Inferior parietal cortex (tissue), 1 donor: Measurements from ENCODE around the gene BRF1.
"Not testable (repeated sequence)": the region's sequence is repeated elsewhere in the genome, so short reads cannot be mapped to it uniquely, and the experiment has no call there.

ENCODE experiments used
- DNase-seq: peaks from one replicate; pipeline ENCODE4 v3.0.0-alpha.2; 2016; ENCODE audit errors: extremely low spot score

The BRF1 gene

GRCh38 chr14:105288936-105289335, 11.9 kb downstream of the BRF1 start:
- not testable (repeated sequence) for DNase-seq

- no peak for DNase-seq
Observed at GRCh38 chr14:105287249-105288102, 13.3 kb downstream of the BRF1 start.

DNA sequence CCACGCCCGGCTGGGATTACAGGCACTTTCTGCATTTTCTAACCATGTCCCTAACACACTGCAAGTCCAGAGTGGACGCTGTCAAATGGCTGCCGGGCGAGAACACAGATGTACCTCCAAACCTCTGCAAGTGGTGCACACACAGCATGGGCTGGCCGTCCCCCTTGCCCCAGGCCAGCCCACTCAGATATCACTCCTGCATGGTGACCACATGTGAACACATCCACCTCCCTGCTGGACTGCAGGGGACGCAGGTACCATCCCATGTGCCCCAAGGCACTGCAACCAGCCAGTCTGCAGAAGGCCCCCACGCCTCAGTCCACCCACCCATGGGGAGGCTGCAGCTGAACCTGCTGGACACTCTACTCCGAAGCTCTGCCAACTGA, 14.0 kb downstream of the BRF1 start:
- no peak for DNase-seq

DNA sequence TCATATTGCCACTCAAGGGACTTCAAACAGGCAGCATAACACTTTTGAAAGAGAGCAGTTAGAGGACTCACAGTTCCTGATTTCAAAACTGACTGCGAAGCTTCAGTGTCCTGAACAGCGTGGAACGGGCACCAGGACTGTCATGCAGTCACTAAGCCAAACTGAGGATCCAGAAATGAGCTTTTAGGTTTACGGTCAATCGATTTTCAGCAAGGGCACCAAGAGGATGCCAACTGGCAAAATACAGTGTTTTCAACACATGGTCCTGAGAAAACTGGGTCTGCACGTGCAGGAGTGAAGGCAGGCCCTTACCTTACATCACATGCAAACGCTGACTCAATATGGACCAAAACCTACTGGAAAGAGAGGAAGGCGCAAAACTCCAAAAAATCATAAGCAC, 15.6 kb downstream of the BRF1 start:
- DNase-seq = no peak

DNA sequence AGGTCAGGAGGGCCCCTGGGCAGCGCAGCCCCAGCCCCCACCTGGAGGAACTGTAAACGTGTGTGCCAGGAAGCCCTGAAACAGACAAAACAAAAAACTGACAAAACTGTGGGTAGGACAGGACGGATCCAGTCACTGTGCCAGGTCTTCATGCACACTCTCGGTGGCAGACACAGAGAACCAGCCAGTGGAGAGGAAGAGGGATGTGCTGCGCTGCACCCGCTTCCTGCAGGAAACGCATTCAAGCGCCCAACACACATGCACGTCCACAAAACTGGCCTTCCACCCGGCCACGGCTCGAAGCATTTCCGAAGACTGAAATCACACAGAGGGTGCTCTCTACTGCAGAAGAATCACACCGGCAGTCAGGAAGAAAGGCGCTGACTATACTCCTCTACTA, 16.9 kb downstream of the BRF1 start:
- DNase-seq = no peak

- no peak for DNase-seq
Observed at GRCh38 chr14:105283028-105283427, 17.8 kb downstream of the BRF1 start.

DNA sequence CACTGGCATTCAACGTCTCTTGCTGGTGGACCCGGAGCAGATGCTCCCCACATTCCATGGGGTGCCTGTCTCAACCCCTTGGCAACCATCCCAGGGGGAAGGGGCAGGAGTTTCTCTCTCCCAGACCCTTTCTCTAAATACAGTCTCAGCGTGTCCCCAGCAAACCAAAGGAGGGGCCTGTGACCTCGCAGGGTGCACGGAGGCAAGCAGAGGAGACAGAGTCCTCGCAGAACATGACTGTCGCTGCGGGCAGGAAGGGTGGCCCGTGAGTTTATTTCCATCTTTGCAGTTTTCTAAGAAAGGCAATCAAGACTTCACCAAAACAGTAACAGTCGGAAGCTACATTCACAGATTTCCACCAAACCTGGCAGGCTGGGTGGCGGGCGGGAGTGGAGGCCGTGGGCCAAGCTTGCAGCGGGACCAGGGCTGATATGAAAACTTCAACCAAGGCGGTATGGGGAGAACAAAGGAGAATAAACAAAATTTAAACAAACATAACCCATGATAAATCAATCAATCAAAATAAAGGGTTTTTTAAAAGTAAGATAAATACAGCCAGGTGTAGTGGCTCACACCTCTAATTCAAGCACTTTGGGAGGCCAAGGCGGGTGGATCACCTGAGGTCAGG, 18.6 kb downstream of the BRF1 start:
- no peak for DNase-seq

DNA sequence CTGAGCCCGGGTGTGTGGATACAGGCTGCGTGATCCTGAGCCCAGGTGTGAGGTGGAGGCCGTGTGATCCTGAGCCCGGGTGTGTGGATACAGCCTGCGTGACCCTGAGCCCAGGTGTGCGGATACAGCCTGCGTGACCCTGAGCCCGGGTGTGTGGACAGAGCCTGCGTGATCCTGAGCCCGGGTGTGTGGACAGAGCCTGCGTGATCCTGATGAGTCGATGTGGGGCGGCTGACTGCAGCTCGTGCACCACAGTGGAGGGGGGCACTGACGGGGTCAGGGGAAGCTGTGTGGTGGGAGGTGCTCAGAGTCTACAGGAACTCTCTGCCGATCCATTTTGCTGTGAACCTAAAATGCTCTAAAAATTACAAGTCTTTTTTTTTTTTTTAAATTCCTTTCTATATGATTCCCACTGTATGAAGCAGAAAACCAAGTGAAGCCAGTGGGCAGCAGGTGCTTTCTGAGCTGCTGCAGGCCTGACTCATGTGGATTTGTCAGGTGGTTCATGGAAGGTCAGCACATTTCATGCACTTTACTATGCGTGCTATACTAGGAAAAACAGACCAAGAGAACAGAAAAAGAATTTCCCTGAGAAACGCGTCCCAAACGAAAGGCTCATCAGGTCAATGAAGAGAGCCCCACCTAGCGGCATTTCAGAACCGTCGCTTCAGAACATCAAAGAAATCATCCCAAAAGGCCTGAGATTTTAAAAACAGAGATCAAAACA, 19.3 kb downstream of the BRF1 start:
- peak; percentile 80 for DNase-seq

DNA sequence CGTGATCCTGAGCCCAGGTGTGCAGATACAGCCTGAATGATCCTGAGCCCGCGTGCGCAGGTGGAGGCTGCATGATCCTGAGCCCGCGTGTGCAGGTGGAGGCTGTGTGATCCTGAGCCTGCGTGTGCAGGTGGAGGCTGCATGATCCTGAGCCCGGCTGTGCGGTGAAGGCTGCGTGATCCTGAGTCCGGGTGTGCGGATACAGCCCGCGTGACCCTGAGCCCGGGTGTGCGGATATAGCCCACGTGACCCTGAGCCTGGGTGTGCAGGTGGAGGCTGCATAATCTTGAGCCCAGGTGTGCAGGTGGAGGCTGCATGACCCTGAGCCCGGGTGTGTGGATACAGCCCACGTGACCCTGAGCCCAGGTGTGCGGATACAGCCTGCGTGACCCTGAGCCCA, 20.3 kb downstream of the BRF1 start:
- DNase-seq = no peak

GRCh38 chr14:105279642-105280361, 21.0 kb downstream of the BRF1 start:
- no peak for DNase-seq

DNA sequence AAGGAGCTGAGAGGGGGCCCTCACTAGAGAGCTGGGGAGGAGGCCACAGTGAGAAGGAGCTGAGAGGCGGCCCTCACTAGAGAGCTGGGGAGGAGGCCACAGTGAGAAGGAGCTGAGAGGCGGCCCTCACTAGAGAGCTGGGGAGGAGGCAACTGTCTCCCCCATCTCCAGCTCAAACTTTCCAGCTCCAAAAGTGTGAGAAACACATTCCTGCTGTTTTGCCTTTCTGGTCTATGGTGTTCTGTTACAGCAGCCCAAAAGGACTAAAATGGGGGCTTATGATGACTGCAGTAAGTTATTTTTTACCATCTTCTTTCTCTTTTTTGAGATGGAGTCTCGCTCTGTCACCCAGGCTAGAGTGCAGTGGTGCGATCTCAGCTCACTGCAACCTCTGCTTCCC, 23.4 kb downstream of the BRF1 start:
- not testable (repeated sequence) for DNase-seq

DNA sequence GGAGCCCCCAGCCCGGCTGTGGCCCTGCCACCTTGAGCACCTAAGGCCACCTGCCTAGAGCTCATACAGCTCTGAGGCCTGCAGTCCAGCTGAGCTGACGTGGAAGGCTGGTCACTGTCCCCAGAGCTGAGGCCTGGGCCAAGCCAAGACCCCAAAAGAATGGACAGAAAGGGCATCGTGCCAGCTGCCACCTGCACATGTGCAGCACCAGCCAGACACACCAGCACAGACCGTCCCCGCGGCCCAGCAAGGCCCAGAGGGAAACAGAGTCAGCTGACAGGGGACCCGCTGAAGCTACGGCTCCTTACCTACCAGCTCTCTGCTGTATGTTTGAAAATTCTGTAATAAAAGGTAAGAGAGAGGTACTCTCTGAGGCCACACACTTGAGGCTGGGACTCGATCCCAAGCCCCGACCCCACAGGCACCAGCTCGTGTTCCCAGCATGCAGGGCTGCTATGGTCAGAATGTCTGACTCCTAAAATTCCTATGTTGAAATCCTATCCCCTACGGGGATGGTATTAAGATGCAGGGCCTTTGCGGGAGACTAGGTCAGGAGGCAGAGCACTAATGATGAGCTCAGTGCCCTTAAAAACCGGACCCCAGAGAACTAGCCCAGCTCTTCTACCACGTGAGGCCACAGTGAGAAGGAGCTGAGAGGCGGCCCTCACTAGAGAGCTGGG, 25.4 kb downstream of the BRF1 start:
- no peak for DNase-seq

GRCh38 chr14:105274637-105275036, 26.2 kb downstream of the BRF1 start:
- no peak for DNase-seq

DNA sequence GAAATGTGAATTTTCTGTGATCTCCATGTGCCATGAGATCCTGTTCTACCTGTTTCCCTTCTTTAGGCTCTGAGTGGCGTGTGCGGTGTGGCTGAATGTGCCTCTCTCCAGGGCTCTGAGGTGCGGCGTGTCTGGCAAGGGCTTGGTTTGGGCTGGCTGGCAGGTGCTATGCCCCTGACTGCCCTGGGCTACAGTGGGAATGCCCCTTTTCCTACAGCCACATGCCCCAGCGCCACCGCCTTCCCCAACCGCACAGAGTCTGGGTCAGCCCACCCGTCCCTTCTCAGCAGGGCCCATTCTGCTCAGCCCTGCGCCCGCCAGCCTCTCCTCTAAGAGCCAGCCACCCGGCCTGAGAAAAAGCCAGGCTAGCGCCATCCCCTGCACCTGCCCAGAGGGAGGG, 27.7 kb downstream of the BRF1 start:
- no peak for DNase-seq

DNA sequence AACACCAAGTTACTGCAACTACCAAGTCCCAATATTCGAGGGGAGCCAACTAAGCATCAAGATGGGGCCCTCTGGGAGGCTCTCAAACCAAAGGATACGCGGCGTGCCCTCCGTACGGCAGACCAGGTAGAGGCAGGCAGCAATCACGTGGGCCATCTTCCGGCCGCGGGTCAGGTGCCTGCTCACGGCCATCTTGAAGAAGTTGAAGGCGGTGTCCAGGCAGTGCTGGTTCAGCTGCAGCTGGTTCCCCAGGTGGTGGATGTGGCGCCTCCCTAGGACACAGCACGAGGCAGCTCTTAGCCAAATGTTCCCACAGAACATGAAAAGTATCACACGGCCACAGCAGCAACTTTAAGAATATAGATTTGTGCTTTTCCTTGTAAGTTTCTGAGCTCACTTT, 28.2 kb downstream of the BRF1 start:
- no peak for DNase-seq

DNA sequence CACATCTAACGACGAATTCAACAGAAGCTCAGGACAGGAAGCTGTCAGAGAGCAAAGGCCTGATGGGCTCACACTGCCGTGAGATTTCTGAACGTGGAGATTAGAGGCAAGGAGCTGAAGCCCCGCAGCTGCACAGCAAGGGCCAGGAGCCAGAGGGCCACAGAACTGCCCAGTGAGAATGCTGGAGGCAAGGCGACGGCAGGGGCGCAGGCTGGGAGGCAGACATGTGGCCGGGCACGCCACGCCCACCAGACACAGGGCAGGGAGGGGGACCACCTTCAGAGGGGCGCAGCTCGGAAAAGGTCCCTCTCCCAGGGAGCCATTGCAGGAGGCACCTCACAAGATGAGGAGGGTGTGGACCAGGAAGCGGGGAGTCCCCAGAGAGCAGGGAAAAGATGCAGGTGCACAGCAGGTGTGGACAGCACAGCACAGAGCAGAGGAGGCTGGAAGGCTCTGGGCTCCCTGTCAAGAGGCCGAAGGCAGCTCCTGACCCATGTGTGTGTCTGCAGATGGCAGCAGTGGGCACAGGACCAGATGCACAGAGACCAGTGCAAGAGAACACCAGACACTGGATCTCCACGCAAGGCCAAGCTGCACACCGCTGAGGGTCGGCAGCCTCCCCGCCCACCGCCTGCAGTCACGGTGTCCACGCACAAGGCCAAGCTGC, 29.4 kb downstream of the BRF1 start:
- no peak for DNase-seq

DNA sequence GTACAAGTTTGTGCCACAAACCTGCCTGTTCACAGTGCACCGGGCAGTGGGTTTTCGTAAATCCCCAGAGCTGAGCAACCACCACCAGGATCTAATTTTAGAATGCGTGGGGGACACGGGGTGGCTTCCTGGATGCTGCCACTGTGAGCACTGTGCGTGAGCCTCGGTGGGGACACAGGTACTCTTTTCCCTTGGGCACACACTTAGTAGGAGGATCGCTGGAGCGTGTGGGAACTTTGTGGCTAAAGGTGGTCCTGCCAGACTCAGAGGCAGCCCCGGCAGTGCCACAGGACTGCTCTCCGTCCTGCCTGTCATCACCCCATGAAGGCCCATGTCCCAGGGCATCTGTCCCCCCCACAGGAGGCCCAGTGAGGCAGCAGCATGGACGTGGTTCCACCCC, 31.4 kb downstream of the BRF1 start:
- no peak for DNase-seq

DNA sequence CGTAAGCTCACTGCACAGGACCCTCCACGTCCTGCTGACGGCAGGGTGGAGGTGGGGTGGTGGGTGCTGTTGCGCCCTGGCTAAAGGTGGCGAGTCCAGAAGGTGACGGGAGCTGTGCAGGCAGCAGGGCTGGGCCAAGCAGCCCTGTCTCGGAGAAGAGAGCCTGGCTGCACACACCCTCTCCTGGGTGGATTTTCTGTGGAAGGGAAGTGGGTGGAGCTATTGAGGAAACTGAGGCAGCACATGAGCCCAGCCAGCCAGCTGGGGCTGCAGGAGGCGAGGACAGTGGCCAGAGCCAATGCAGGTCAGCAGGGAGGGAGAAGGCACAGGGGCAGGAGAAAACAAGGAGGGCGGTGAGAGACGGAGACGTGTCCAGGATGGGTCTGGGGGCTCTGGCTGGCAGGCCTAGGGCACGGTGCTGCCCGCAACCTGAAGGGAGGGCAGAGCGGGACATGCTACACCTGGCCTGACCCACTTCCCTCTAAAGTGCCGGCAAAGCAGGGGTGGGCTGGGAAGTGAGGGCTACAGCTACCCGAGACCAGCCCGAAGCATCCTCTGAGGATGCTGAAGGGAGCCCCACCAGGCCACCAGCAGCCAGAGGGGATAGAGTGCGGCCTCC, 32.0 kb downstream of the BRF1 start:
- DNase-seq = no peak

GRCh38 chr14:105267820-105268548, 32.8 kb downstream of the BRF1 start:
- DNase-seq = no peak

DNA sequence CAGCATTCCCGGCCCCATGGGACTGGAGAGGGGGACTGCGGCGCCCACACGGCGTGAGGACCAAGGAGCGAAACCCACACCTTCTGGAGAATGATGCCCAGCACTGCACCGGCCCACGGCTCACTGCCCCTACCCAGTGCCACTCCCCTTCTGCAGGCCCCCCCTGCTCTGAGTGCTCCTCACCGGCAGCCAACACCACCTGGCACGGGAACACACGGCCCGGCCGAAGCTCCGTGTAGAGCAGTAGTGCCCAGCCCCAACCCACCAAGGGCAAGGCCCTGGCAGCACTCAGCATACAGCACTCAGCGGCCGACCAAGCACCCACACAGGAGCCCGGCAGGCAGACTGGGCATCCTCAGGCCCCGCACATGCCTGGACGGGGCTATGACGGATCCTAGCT, 39.0 kb downstream of the BRF1 start:
- DNase-seq = no peak
